Astrocyte (in vitro differentiated cells and primary cell): ENCODE results near the gene SPRING1. TPM values are rescaled to one million over a fixed set of nuclear protein-coding genes. Genes with fewer than 3 reads are reported as not detected.
"Not testable (repeated sequence)": the region's sequence is repeated elsewhere in the genome, so short reads cannot be mapped to it uniquely, and the experiment has no call there.

Experiments used
- DNase-seq: peaks from one replicate; pipeline ENCODE4 v3.0.0-alpha.2; 2010; ENCODE audit warnings: low read depth
- FAIRE-seq: peaks from 2 replicates; lab custom pipeline; 2011; peaks lifted over from hg19 to GRCh38; lab: Jason Lieb, UNC
- H2AFZ ChIP-seq: 2 replicates; pipeline ENCODE4 v1.6.0; 2012; ENCODE audit warnings: low read depth, low read length, inconsistent platforms
- H3K27ac ChIP-seq: 2 replicates; pipeline ENCODE4 v1.5.1; 2011; ENCODE audit warnings: low read depth, low read length, inconsistent platforms
- H3K27me3 ChIP-seq: 2 replicates; pipeline ENCODE4 v1.6.0; 2011; ENCODE audit warnings: low read length, inconsistent platforms; ENCODE audit not compliant: insufficient read depth
- H3K36me3 ChIP-seq: 2 replicates; pipeline ENCODE4 v1.5.1; 2011; ENCODE audit warnings: low read length, inconsistent platforms; ENCODE audit not compliant: insufficient read depth
- H3K4me1 ChIP-seq: 2 replicates; pipeline ENCODE4 v1.5.1; 2011; ENCODE audit warnings: low read length, inconsistent platforms; ENCODE audit not compliant: insufficient read depth
- H3K4me2 ChIP-seq: 2 replicates; pipeline ENCODE4 v1.6.0; 2012; ENCODE audit warnings: low read length, inconsistent platforms
- H3K4me3 ChIP-seq: 2 replicates; pipeline ENCODE4 v1.5.1; 2011; ENCODE audit warnings: low read depth, mild to moderate bottlenecking, low read length, inconsistent platforms; ENCODE audit not compliant: insufficient read depth
- H3K79me2 ChIP-seq: 2 replicates; pipeline ENCODE4 v1.6.0; 2012; ENCODE audit warnings: mild to moderate bottlenecking, low read length, inconsistent platforms; ENCODE audit not compliant: insufficient read depth
- H3K9ac ChIP-seq: 2 replicates; pipeline ENCODE4 v1.6.0; 2012; ENCODE audit warnings: mild to moderate bottlenecking, low read length, inconsistent platforms
- H3K9me3 ChIP-seq: 2 replicates; pipeline ENCODE4 v1.5.1; 2012; ENCODE audit warnings: low read depth, mild to moderate bottlenecking, low read length, inconsistent platforms; ENCODE audit not compliant: insufficient read depth
- H4K20me1 ChIP-seq: 2 replicates; pipeline ENCODE4 v1.6.0; 2012; ENCODE audit warnings: low read length, inconsistent platforms; ENCODE audit not compliant: insufficient read depth
- H3K27ac Mint-ChIP-seq: one replicate; pipeline ENCODE4 v1.8.0; 2021; ENCODE audit warnings: mild to moderate bottlenecking, mixed read lengths; ENCODE audit not compliant: unreplicated experiment
- H3K27me3 Mint-ChIP-seq: one replicate; pipeline ENCODE4 v1.8.0; 2021; ENCODE audit warnings: low read depth, mixed read lengths; ENCODE audit not compliant: unreplicated experiment
- H3K36me3 Mint-ChIP-seq: one replicate; pipeline ENCODE4 v1.8.0; 2021; ENCODE audit warnings: low read depth, mixed read lengths; ENCODE audit not compliant: unreplicated experiment
- H3K4me1 Mint-ChIP-seq: one replicate; pipeline ENCODE4 v1.8.0; 2021; ENCODE audit warnings: low read depth, mixed read lengths; ENCODE audit not compliant: unreplicated experiment
- H3K4me3 Mint-ChIP-seq: one replicate; pipeline ENCODE4 v1.8.0; 2021; ENCODE audit warnings: mild to moderate bottlenecking, moderate library complexity, mixed read lengths; ENCODE audit not compliant: unreplicated experiment
- H3K9me3 Mint-ChIP-seq: one replicate; pipeline ENCODE4 v1.8.0; 2021; ENCODE audit warnings: mild to moderate bottlenecking, mixed read lengths; ENCODE audit not compliant: unreplicated experiment
- CTCF ChIP-seq: IDR thresholded peaks from 2 replicates; pipeline ENCODE4 v1.5.1; 2011; ENCODE audit warnings: low read depth, mild to moderate bottlenecking, inconsistent platforms, low read length, moderate library complexity; ENCODE audit not compliant: insufficient read depth
- EZH2 ChIP-seq: IDR thresholded peaks from 2 replicates; pipeline ENCODE4 v1.6.1; 2012; ENCODE audit warnings: mild to moderate bottlenecking, low read length, inconsistent platforms; ENCODE audit not compliant: insufficient read depth
- total RNA-seq: library from RNA; stranded (reverse); gene quantifications from 2 replicates; pipeline ENCODE4 v1.2.1, GENCODE V29; 2021

Gene SPRING1
- total RNA-seq, 1 donor from 2014 or later = 54.2 TPM

DNA sequence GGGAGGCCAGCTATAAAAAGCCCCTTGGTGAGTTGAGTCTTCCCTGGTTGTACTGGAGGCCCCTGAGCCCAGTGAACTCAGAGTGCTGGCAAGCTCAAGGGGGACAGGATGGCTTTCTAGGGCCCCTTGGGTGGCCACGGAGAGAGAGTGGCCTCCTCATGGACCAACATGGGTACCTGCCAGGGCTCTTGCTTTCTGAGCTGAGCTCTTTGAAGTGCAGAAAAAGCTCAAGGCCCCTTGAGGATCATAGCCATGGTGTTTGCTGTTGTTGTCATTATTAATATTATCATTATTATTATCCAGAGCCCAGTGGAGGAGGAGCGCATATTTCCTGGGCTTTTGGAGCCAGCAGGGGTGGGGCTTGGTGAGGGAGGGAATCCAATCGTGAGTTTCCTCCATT is 6.9 kb upstream of the SPRING1 start:
- FAIRE-seq (no peak), DNase-seq (no peak)
- H3K4me1 ChIP-seq = no peaks in the 10 kb centered on the region
- Mint-ChIP-seq H3K27ac (no peak overlapping the region), H3K27me3 (no peaks in the 10 kb centered on the region), H3K4me1 (no peaks in the 10 kb centered on the region), H3K4me3 (no peak overlapping the region), H3K9me3 (no peaks in the 10 kb centered on the region), H3K36me3 (peaks cover 2% of the 10 kb centered on the region)
- TF ChIP-seq CTCF (no peak), EZH2 (no peak)
- H3K9ac ChIP-seq = no peak overlapping the region
- H3K27me3 ChIP-seq = no peaks in the 10 kb centered on the region
- H3K36me3 ChIP-seq = no peaks in the 10 kb centered on the region
- H3K9me3 ChIP-seq = no peaks in the 10 kb centered on the region
- H3K4me3 ChIP-seq = no peak overlapping the region
- H2AFZ ChIP-seq = no peak overlapping the region
- no peak overlapping the region for H3K4me2 ChIP-seq
- H4K20me1 ChIP-seq = no peaks in the 10 kb centered on the region
- H3K79me2 ChIP-seq = no peaks in the 10 kb centered on the region
- H3K27ac ChIP-seq = no peak overlapping the region

- FAIRE-seq, H3K36me3 Mint-ChIP-seq, H3K27ac Mint-ChIP-seq, H3K27me3 Mint-ChIP-seq, H3K27me3 ChIP-seq, H3K4me1 Mint-ChIP-seq, H3K9me3 ChIP-seq, H3K4me1 ChIP-seq, H3K79me2 ChIP-seq, H3K4me3 ChIP-seq, H3K36me3 ChIP-seq, H3K27ac ChIP-seq, H4K20me1 ChIP-seq, H2AFZ ChIP-seq, H3K4me3 Mint-ChIP-seq, H3K9me3 Mint-ChIP-seq, H3K4me2 ChIP-seq, DNase-seq, H3K9ac ChIP-seq: not testable (repeated sequence)
These were observed 4.9 kb upstream of the SPRING1 start for GRCh38 chr12:116742787-116743186.

DNA sequence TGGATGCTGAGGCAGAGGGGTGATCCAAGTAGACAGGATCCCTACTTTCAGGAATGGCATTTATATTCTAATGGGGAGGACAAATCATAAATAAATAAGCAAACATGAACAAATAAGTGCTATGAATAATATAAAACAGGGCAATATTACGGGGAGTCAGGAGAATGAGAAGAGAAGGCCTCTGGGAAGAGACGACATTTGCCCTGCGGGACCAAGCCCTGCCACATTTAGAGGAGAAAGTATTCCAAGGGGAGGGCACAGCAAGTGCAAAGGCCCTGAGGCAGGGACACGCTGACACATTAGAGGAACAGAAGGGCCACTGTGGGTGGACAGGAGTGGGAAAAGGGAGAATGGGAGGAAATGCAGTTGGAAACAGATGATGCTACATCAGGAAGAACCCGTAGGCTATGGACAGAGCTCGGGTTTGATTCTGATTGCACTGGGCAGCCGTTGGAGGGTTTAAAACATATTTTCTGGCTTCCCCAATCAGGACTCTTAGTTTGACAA is 1.6 kb upstream of the SPRING1 start:
- Histone ChIP-seq H2AFZ (no peak overlapping the region), H3K27me3 (no peaks in the 10 kb centered on the region), H3K9me3 (no peaks in the 10 kb centered on the region), H3K4me2 (no peak overlapping the region), H3K4me3 (no peak overlapping the region), H3K4me1 (peaks cover 13% of the 10 kb centered on the region), H3K36me3 (no peaks in the 10 kb centered on the region), H3K79me2 (peaks cover 27% of the 10 kb centered on the region), H3K9ac (no peak overlapping the region), H3K27ac (no peak overlapping the region), H4K20me1 (peaks cover 20% of the 10 kb centered on the region)
- Mint-ChIP-seq H3K36me3 (peaks cover 4% of the 10 kb centered on the region), H3K4me3 (no peak overlapping the region), H3K27ac (no peak overlapping the region), H3K4me1 (peaks cover 4% of the 10 kb centered on the region), H3K9me3 (no peaks in the 10 kb centered on the region), H3K27me3 (no peaks in the 10 kb centered on the region)
- FAIRE-seq (no peak), DNase-seq (no peak)
- TF ChIP-seq CTCF (no peak), EZH2 (no peak)
